ENCODE results near the gene CDH23. TPM values are rescaled to one million over a fixed set of nuclear protein-coding genes. Genes with fewer than 3 reads are reported as not detected.

Gene CDH23
- total and polyA plus RNA-seq, 2 donors from 2014 or later, result 1.1 to 6.4 TPM

DNA sequence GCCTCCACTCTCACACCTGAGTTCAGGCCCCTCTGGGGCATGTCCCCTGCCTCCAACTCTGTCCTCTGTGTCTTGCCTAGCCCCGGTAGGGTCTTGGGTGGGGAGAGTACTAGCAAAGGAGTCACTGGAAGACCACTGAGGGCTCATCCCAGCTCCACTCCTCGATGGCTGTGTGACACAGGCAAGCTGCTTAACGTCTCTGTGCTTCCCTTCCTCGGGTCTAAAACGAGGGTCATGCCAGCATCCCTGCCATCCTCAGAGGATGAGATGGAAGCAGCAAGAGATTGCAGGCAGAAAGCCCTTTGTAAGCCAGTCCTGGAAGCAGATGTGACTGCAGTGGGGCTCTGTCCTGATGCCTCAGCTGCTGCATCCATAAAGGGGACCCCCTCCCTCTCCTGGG, 338.1 kb downstream of the CDH23 start:
- H3K27me3 ChIP-seq (ENCODE audit: control insufficient read depth, insufficient read depth, low read length), result no peaks in the 10 kb centered on the region
- H3K4me1 ChIP-seq (ENCODE audit: control insufficient read depth in 2 of 3, insufficient read depth in 2 of 3, low read depth in 1 of 3, low read length in 3 of 3), result peaks cover 0 to 9% (median 0%) of the 10 kb centered on the region in 3 donors
- intact Hi-C loops (cut with DNase I), result no loop called here
- no peak overlapping the region for H3K4me3 ChIP-seq (ENCODE audit: low read length in 3 of 3)
- no peaks in the 10 kb centered on the region for H3K9me3 ChIP-seq (ENCODE audit: control insufficient read depth in 2 of 3, insufficient read depth in 1 of 3, low read length in 3 of 3)
- no peaks in the 10 kb centered on the region for H3K36me3 ChIP-seq (ENCODE audit: control insufficient read depth in 2 of 3, insufficient read depth in 3 of 3, low read length in 3 of 3)
- no peak for DNase-seq
- no peak overlapping the region for H3K27ac ChIP-seq (ENCODE audit: low read depth in 2 of 2, low read length in 2 of 2)
- TF ChIP-seq, protein P1, sequence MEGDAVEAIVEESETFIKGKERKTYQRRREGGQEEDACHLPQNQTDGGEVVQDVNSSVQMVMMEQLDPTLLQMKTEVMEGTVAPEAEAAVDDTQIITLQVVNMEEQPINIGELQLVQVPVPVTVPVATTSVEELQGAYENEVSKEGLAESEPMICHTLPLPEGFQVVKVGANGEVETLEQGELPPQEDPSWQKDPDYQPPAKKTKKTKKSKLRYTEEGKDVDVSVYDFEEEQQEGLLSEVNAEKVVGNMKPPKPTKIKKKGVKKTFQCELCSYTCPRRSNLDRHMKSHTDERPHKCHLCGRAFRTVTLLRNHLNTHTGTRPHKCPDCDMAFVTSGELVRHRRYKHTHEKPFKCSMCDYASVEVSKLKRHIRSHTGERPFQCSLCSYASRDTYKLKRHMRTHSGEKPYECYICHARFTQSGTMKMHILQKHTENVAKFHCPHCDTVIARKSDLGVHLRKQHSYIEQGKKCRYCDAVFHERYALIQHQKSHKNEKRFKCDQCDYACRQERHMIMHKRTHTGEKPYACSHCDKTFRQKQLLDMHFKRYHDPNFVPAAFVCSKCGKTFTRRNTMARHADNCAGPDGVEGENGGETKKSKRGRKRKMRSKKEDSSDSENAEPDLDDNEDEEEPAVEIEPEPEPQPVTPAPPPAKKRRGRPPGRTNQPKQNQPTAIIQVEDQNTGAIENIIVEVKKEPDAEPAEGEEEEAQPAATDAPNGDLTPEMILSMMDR (IDR thresholded peaks at IDR 0.05; ENCODE audit: borderline replicate concordance, extremely low read depth, insufficient read depth), result no peak
- H3K9ac ChIP-seq (ENCODE audit: low read length in 3 of 3), result no peak overlapping the region
- no peak for FAIRE-seq

DNA sequence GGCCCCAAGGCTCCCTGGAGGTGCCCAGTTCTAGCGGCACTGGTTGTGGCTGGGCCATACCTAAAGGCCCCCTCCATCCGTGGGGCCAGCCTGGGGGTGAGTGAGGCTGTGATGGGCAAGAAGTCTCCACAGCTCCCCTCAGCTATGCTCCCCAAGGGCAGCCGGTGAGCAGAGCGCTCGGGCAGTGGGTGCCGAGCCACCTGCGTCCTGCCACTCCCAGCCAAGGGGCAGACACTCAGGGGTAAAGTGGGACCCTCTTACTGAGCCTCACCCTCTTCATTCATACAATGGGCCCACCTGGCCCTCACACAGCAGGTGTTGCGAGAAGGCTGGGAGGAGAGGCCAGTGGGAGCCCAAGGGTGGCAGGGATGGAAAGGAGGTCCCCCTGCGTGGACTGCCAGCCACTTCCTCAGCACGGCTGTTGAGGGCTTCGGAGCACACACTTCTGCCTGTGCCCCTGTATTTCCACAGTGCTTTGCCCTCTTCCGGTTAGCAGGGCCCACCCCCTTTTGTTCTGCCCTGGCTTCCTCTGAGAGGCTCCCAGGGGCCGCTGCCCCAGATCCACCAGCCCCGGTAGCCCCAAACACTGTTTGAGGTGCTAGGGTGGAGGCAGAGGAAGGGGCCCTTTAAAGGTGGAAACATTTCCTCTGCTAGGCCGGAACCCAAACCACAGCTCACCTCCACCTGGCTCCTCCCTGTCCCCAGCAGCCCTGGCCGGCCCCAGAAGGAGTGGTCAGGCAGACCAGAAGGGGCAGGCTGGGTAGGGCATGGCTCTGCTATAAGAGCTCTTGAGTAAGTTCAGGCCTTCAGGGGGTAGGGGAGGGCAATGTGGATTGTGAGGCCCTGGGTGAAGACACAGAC, 339.2 kb downstream of the CDH23 start:
- TF ChIP-seq, protein P1 (IDR thresholded peaks at IDR 0.05; ENCODE audit: borderline replicate concordance, extremely low read depth, insufficient read depth), result no peak
- Histone ChIP-seq H3K36me3 (ENCODE audit: control insufficient read depth in 2 of 3, insufficient read depth in 3 of 3, low read length in 3 of 3) (no peaks in the 10 kb centered on the region), H3K27me3 (ENCODE audit: control insufficient read depth, insufficient read depth, low read length) (no peaks in the 10 kb centered on the region), H3K4me1 (ENCODE audit: control insufficient read depth in 2 of 3, insufficient read depth in 2 of 3, low read depth in 1 of 3, low read length in 3 of 3) (peaks cover 0 to 9% (median 0%) of the 10 kb centered on the region in 3 donors), H3K9ac (ENCODE audit: low read length in 3 of 3) (no peak overlapping the region), H3K27ac (ENCODE audit: low read depth in 2 of 2, low read length in 2 of 2) (peak overlapping the region in 1 of 2 donors; percentile 48), H3K9me3 (ENCODE audit: control insufficient read depth in 2 of 3, insufficient read depth in 1 of 3, low read length in 3 of 3) (no peaks in the 10 kb centered on the region), H3K4me3 (ENCODE audit: low read length in 3 of 3) (no peak overlapping the region)
- intact Hi-C loops (cut with DNase I), result no loop called here
- FAIRE-seq (no peak), DNase-seq (no peak)

DNA sequence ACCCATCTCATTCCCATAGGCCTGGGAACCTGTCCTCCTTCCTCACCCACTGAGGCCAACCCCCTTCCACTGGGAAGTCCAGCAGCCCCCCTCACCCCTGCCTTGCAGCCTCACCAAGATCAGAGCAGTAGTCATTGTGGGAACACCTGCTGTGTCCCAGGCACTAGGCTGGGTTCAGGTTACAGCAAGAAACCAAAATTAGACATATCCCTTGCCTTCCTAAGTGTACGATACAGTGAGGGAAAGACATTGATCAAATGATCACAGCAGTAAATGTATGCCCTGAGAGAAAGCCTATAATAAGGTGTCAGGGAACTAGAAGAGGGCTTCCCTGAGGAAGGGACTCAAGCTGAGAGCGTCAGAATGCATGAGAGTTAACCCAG, 339.8 kb downstream of the CDH23 start:
- TF ChIP-seq, protein P1 (IDR thresholded peaks at IDR 0.05; ENCODE audit: borderline replicate concordance, extremely low read depth, insufficient read depth), result no peak
- Histone ChIP-seq H3K27me3 (ENCODE audit: control insufficient read depth, insufficient read depth, low read length) (no peaks in the 10 kb centered on the region), H3K9me3 (ENCODE audit: control insufficient read depth in 2 of 3, insufficient read depth in 1 of 3, low read length in 3 of 3) (no peaks in the 10 kb centered on the region), H3K9ac (ENCODE audit: low read length in 3 of 3) (no peak overlapping the region), H3K27ac (ENCODE audit: low read depth in 2 of 2, low read length in 2 of 2) (no peak overlapping the region), H3K4me3 (ENCODE audit: low read length in 3 of 3) (no peak overlapping the region), H3K36me3 (ENCODE audit: control insufficient read depth in 2 of 3, insufficient read depth in 3 of 3, low read length in 3 of 3) (no peaks in the 10 kb centered on the region), H3K4me1 (ENCODE audit: control insufficient read depth in 2 of 3, insufficient read depth in 2 of 3, low read depth in 1 of 3, low read length in 3 of 3) (peaks cover 0 to 9% (median 0%) of the 10 kb centered on the region in 3 donors)
- FAIRE-seq (no peak), DNase-seq (no peak)
- intact Hi-C loops (cut with DNase I), result no loop called here

Measured in kidney (tissue), 14 donors.